IMR-90 (cell line): ENCODE measurements around the gene KRT3. TPM values are rescaled to one million over a fixed set of nuclear protein-coding genes. Genes with fewer than 3 reads are reported as not detected.

Source experiments
- ATAC-seq: fragments of 200-7000 bp; cut with Tn5 transposase; 2 replicates; pipeline ENCODE4 v1.9.1; 2020; ENCODE audit warnings: low read depth, mild to moderate bottlenecking, moderate library complexity
- BruUV-seq: library from RNA; stranded (reverse); fragments of 400-500 nt; replicated peaks from 2 replicates; lab custom pipeline; 2021; lab: Mats Ljungman, UMichigan
- CTCF ChIA-PET: fragments of 300-600 bp; formaldehyde crosslinking; extraction: SDS; loops from one replicate; lab custom pipeline; 2021; ENCODE audit warnings: antibody characterized with exemption; lab: Yijun Ruan, JAX
- POLR2A ChIA-PET: fragments of 300-600 bp; sonication (Branson Sonifier 250); formaldehyde crosslinking; loops from one replicate; lab custom pipeline; 2022; ENCODE audit warnings: antibody characterized with exemption; ENCODE audit not compliant: unreplicated experiment; lab: Charles Lee
- DNase-seq: peaks from one replicate; pipeline ENCODE4 v3.0.0; 2013
- H2AFZ ChIP-seq: replicated peaks from 2 replicates; pipeline ENCODE3; 2013; ENCODE audit warnings: low read length, mild to moderate bottlenecking; ENCODE audit not compliant: poor library complexity
- H2AK5ac ChIP-seq: 2 replicates; pipeline ENCODE4 v1.6.1; 2013; ENCODE audit warnings: low read depth, low read length, inconsistent platforms
- H2AK9ac ChIP-seq: replicated peaks from 2 replicates; pipeline ENCODE3; 2013; ENCODE audit warnings: mild to moderate bottlenecking, low read depth, low read length, moderate library complexity; ENCODE audit not compliant: poor library complexity
- H2BK120ac ChIP-seq: 2 replicates; pipeline ENCODE4 v1.6.1; 2013; ENCODE audit warnings: low read depth, low read length, inconsistent platforms
- H2BK15ac ChIP-seq: 3 replicates; pipeline ENCODE4 v1.6.1; 2013; ENCODE audit warnings: low read depth, low read length, inconsistent platforms
- H2BK20ac ChIP-seq: 2 replicates; pipeline ENCODE4 v1.6.1; 2013; ENCODE audit warnings: low read depth, mild to moderate bottlenecking, inconsistent platforms, low read length, moderate library complexity
- H2BK5ac ChIP-seq: 2 replicates; pipeline ENCODE4 v1.6.1; 2013; ENCODE audit warnings: mild to moderate bottlenecking, low read depth, low read length, inconsistent platforms; ENCODE audit not compliant: poor library complexity, severe bottlenecking
- H3K14ac ChIP-seq: replicated peaks from 2 replicates; pipeline ENCODE4 v1.6.1; 2013; ENCODE audit warnings: low read depth, low read length, inconsistent platforms
- H3K18ac ChIP-seq: 2 replicates; pipeline ENCODE4 v1.6.1; 2013; ENCODE audit warnings: low read depth, low read length, control low read depth
- H3K23ac ChIP-seq: 2 replicates; pipeline ENCODE4 v1.6.1; 2013; ENCODE audit warnings: low read depth, low read length, inconsistent platforms
- H3K27ac ChIP-seq: 2 replicates; pipeline ENCODE4 v1.5.1; 2013; ENCODE audit warnings: mild to moderate bottlenecking, control low read depth, low read length; ENCODE audit not compliant: insufficient read depth
- H3K27me3 ChIP-seq: 2 replicates; pipeline ENCODE4 v1.6.1; 2013; ENCODE audit warnings: low read length; ENCODE audit not compliant: control insufficient read depth, insufficient read depth
- H3K36me3 ChIP-seq: 2 replicates; pipeline ENCODE4 v1.6.1; 2013; ENCODE audit warnings: low read length, mixed read lengths; ENCODE audit not compliant: control insufficient read depth, insufficient read depth
- H3K4ac ChIP-seq: 2 replicates; pipeline ENCODE4 v1.6.1; 2013; ENCODE audit warnings: low read depth, low read length, inconsistent platforms
- H3K4me1 ChIP-seq: 2 replicates; pipeline ENCODE4 v1.6.1; 2013; ENCODE audit warnings: low read length, mixed read lengths; ENCODE audit not compliant: control insufficient read depth, insufficient read depth
- H3K4me2 ChIP-seq: 2 replicates; pipeline ENCODE4 v1.6.1; 2013; ENCODE audit warnings: low read depth, mild to moderate bottlenecking, control low read depth, low read length, moderate library complexity
- H3K4me3 ChIP-seq: 2 replicates; pipeline ENCODE4 v1.5.1; 2013; ENCODE audit warnings: low read depth, mild to moderate bottlenecking, control low read depth, low read length, moderate library complexity; ENCODE audit not compliant: insufficient read depth
- H3K56ac ChIP-seq: 2 replicates; pipeline ENCODE4 v1.6.1; 2013; ENCODE audit warnings: low read length, inconsistent platforms; ENCODE audit not compliant: insufficient read depth; ENCODE audit errors: extremely low read depth
- H3K79me1 ChIP-seq, 2 experiments: 2 replicates each; pipeline ENCODE4 v1.6.1; 2013; ENCODE audit warnings: low read length in 2 of 2, inconsistent platforms in 1 of 2, low read depth in 1 of 2
- H3K9ac ChIP-seq: 2 replicates; pipeline ENCODE4 v1.6.1; 2013; ENCODE audit warnings: low read depth, low read length, control low read depth
- H3K9me1 ChIP-seq: 2 replicates; pipeline ENCODE4 v1.6.1; 2013; ENCODE audit warnings: low read length, inconsistent platforms; ENCODE audit not compliant: insufficient read depth
- H3K9me3 ChIP-seq: 2 replicates; pipeline ENCODE4 v1.6.1; 2013; ENCODE audit warnings: low read length; ENCODE audit not compliant: control insufficient read depth, insufficient read depth
- H4K20me1 ChIP-seq: 2 replicates; pipeline ENCODE4 v1.6.1; 2013; ENCODE audit warnings: low read length, inconsistent platforms; ENCODE audit not compliant: insufficient read depth
- H4K5ac ChIP-seq: 2 replicates; pipeline ENCODE4 v1.6.1; 2013; ENCODE audit warnings: mild to moderate bottlenecking, low read depth, low read length, control low read depth
- H4K8ac ChIP-seq, 2 experiments: 2 replicates each; pipeline ENCODE4 v1.6.1; 2013; ENCODE audit warnings: low read depth in 2 of 2, low read length in 2 of 2, control low read depth in 1 of 2, inconsistent platforms in 1 of 2
- H4K91ac ChIP-seq: 2 replicates; pipeline ENCODE4 v1.6.1; 2013; ENCODE audit warnings: low read depth, low read length, inconsistent platforms; ENCODE audit not compliant: insufficient read depth
- BHLHE40 ChIP-seq: fragments of 150-350 bp; IDR thresholded peaks from 2 replicates; pipeline ENCODE4 v1.6.1; 2016; ENCODE audit warnings: mild to moderate bottlenecking, low read depth, low read length
- CEBPB ChIP-seq: IDR thresholded peaks from 2 replicates; pipeline ENCODE4 v1.6.1; 2012; ENCODE audit warnings: low read depth, low read length, improper control_type of control experiment
- CHD1 ChIP-seq: IDR thresholded peaks from 2 replicates; pipeline ENCODE4 v1.6.1; 2012; ENCODE audit warnings: low read depth, low read length, improper control_type of control experiment
- FOS ChIP-seq: fragments of 150-350 bp; IDR thresholded peaks from 2 replicates; pipeline ENCODE4 v1.6.1; 2016; ENCODE audit warnings: low read depth, low read length
- MAZ ChIP-seq: IDR thresholded peaks from 2 replicates; pipeline ENCODE4 v1.6.1; 2012; ENCODE audit warnings: low read depth, mild to moderate bottlenecking, low read length, improper control_type of control experiment, moderate library complexity, borderline replicate concordance
- MXI1 ChIP-seq: IDR thresholded peaks from 2 replicates; pipeline ENCODE4 v1.6.1; 2012; ENCODE audit warnings: low read depth, mild to moderate bottlenecking, low read length, moderate library complexity, borderline replicate concordance
- NFE2L2 ChIP-seq: fragments of 150-350 bp; IDR thresholded peaks from 2 replicates; pipeline ENCODE4 v1.6.1; 2016; ENCODE audit warnings: low read depth, mild to moderate bottlenecking, low read length
- POLR2A ChIP-seq: IDR thresholded peaks from 2 replicates; pipeline ENCODE4 v1.6.1; 2012; ENCODE audit warnings: mild to moderate bottlenecking, low read depth, low read length
- RAD21 ChIP-seq: IDR thresholded peaks from 2 replicates; pipeline ENCODE4 v1.6.1; 2012; ENCODE audit warnings: low read length, improper control_type of control experiment
- RCOR1 ChIP-seq: IDR thresholded peaks from 2 replicates; pipeline ENCODE4 v1.6.1; 2012; ENCODE audit warnings: mild to moderate bottlenecking, low read length, improper control_type of control experiment; ENCODE audit not compliant: insufficient replicate concordance
- RFX5 ChIP-seq: IDR thresholded peaks from 2 replicates; pipeline ENCODE4 v1.8.0; 2012; ENCODE audit warnings: low read depth, mild to moderate bottlenecking, low read length, moderate library complexity
- SMC3 ChIP-seq: fragments of 150-350 bp; IDR thresholded peaks from 2 replicates; pipeline ENCODE4 v1.6.1; 2016; ENCODE audit warnings: low read depth, mild to moderate bottlenecking, antibody characterized with exemption, low read length, moderate library complexity
- WGBS, 2 experiments: methylation state at CpG; one replicate each; pipeline versions ENCODE4 v1.1.5 to v1.1.7; 2013; ENCODE audit warnings: missing lambda C conversion rate in 2 of 2; ENCODE audit not compliant: insufficient read length in 1 of 2; ENCODE audit errors: extremely low coverage in 2 of 2; 5-methylcytosine and 5-hydroxymethylcytosine counted together
- dilution Hi-C: fragments of 300-500 bp; cut with HindIII; formaldehyde crosslinking; loops from one replicate; pipeline ENCODE4 v1.14.3; 2018; ENCODE audit warnings: low sequenced_read_pairs; ENCODE audit not compliant: unreplicated experiment
- in situ Hi-C: fragments of 300-500 bp; cut with MboI; formaldehyde crosslinking; loops from 3 replicates; pipeline ENCODE4 v1.14.3; 2019; ENCODE audit warnings: low sequenced_read_pairs, inconsistent platforms, mixed read lengths
- intact Hi-C: fragments of 100-400 bp; cut with micrococcal nuclease; formaldehyde crosslinking; loops from 2 replicates; pipeline ENCODE4 v1.10.0; 2022
- polyA plus RNA-seq, 3 experiments: library from polyadenylated mRNA; depleted of rRNA; stranded (reverse); fragments of >200 nt; gene quantifications; 2 replicates each; pipeline ENCODE4 v1.2.3, GENCODE V29; 2012; ENCODE audit warnings: low replicate concordance in 1 of 3
- total RNA-seq: library from RNA; depleted of rRNA; stranded (reverse); fragments of >200 nt; gene quantifications from 2 replicates; pipeline ENCODE4 v1.2.3, GENCODE V29; 2012
- TF ChIP-seq, protein P1 (sequence below): fragments of 150-350 bp; IDR thresholded peaks from 2 replicates; pipeline ENCODE4 v1.6.1; 2017; ENCODE audit warnings: mild to moderate bottlenecking, antibody characterized with exemption, low read length, low read depth
- TF ChIP-seq, protein P2 (sequence below): fragments of 150-350 bp; IDR thresholded peaks from 2 replicates; pipeline ENCODE4 v1.6.1; 2016; ENCODE audit warnings: low read depth, mild to moderate bottlenecking, low read length, moderate library complexity, borderline replicate concordance
- TF ChIP-seq, protein P3 (sequence below): conservative IDR thresholded peaks from 2 replicates; pipeline ENCODE4 v1.5.1; 2012; ENCODE audit warnings: mild to moderate bottlenecking, low read depth, low read length, improper control_type of control experiment

Gene KRT3
- total and polyA plus RNA-seq, 2 of the 4 experiments (the other 2 are of a cell fraction): not detected

DNA sequence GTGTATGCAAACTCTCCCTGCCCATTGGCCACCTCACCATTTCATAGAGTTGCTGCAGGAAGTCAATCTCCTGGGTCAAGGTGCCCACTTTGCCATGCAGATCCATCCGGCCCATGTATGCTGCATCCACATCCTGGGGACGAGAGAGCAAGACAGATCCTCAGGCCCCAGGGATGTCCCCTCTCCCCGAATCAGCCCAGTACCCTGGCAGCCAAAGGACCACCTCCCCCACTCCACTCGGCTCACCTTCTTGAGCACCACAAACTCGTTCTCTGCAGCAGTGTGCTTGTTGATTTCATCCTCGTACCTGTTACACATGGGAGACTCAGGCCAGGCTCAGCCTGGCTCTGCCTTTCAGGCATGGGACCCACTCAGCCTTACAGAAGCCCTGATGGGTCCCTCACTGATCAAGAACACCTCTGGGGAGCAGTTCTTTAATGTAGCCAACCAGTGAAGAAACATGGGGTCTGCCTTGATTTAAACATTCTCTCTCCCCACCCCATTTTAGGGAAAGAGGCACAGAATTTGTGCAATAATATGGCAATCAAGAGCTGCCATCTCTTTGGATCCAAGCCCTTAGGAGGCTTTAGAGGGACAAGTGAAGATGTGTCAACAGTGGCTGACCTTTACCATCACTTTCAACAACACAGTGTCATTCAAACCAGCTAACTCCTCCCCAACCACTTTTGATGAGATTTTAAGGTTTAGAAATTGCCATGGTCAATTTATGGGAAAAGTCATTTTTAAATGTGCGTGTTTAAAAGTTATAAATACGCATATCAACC is 34.3 kb upstream of the KRT3 start:
- Histone ChIP-seq H3K4me3 (no peak overlapping the region), H2BK15ac (no peak overlapping the region), H4K8ac (no peak overlapping the region), H3K4ac (no peak overlapping the region), H3K36me3 (no peaks in the 10 kb centered on the region), H3K9me1 (no peaks in the 10 kb centered on the region; the same call in 1 of the 2 replicates), H3K27ac (no peak overlapping the region), H2AK5ac (no peak overlapping the region), H3K56ac (no peak overlapping the region), H2BK5ac (no peak overlapping the region), H2AFZ (no peak overlapping the region), H3K4me1 (0 out of 2 replicates have a peak, but pooled peaks cover 2% of the 10 kb centered on the region), H4K20me1 (no peaks in the 10 kb centered on the region), H4K91ac (no peak overlapping the region), H3K14ac (no peak overlapping the region), H3K4me2 (no peak overlapping the region), H3K9me3 (no peaks in the 10 kb centered on the region), H3K27me3 (peaks cover 4% of the 10 kb centered on the region), H3K79me1 (no peaks in the 10 kb centered on the region), H2AK9ac (no peak overlapping the region), H3K9ac (no peak overlapping the region), H3K18ac (no peak overlapping the region), H2BK120ac (no peak overlapping the region), H4K5ac (no peak overlapping the region), H2BK20ac (no peak overlapping the region), H3K23ac (no peak overlapping the region)
- BruUV-seq: no TSS peak
- DNase-seq: no peak
- POLR2A ChIA-PET: no interaction called here
- 73% methylated on average over 2 of the region's 8 CpGs; no CpG with 5 or more reads in 1 of the 2 experiments for WGBS, 2 experiments
- intact Hi-C loops: no loop called here
- no peak for ATAC-seq
- in situ Hi-C loops: no loop called here
- CTCF ChIA-PET: interaction anchor here (0.6 kb wide), 1 partner anchor 13 kb away, joined by 3 read pairs; no protein-coding TSS in a partner anchor
- dilution Hi-C loops: no loop called here
- TF ChIP-seq SMC3 (no peak), CEBPB (no peak), CHD1 (no peak), FOS (no peak), MAZ (no peak), RCOR1 (no peak), POLR2A (no peak), BHLHE40 (no peak), RFX5 (no peak), NFE2L2 (no peak), RAD21 (no peak), MXI1 (no peak)
- TF ChIP-seq, protein P1, sequence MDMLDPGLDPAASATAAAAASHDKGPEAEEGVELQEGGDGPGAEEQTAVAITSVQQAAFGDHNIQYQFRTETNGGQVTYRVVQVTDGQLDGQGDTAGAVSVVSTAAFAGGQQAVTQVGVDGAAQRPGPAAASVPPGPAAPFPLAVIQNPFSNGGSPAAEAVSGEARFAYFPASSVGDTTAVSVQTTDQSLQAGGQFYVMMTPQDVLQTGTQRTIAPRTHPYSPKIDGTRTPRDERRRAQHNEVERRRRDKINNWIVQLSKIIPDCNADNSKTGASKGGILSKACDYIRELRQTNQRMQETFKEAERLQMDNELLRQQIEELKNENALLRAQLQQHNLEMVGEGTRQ: no peak
- TF ChIP-seq, protein P2, sequence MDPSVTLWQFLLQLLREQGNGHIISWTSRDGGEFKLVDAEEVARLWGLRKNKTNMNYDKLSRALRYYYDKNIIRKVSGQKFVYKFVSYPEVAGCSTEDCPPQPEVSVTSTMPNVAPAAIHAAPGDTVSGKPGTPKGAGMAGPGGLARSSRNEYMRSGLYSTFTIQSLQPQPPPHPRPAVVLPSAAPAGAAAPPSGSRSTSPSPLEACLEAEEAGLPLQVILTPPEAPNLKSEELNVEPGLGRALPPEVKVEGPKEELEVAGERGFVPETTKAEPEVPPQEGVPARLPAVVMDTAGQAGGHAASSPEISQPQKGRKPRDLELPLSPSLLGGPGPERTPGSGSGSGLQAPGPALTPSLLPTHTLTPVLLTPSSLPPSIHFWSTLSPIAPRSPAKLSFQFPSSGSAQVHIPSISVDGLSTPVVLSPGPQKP: no peak
- TF ChIP-seq, protein P3, sequence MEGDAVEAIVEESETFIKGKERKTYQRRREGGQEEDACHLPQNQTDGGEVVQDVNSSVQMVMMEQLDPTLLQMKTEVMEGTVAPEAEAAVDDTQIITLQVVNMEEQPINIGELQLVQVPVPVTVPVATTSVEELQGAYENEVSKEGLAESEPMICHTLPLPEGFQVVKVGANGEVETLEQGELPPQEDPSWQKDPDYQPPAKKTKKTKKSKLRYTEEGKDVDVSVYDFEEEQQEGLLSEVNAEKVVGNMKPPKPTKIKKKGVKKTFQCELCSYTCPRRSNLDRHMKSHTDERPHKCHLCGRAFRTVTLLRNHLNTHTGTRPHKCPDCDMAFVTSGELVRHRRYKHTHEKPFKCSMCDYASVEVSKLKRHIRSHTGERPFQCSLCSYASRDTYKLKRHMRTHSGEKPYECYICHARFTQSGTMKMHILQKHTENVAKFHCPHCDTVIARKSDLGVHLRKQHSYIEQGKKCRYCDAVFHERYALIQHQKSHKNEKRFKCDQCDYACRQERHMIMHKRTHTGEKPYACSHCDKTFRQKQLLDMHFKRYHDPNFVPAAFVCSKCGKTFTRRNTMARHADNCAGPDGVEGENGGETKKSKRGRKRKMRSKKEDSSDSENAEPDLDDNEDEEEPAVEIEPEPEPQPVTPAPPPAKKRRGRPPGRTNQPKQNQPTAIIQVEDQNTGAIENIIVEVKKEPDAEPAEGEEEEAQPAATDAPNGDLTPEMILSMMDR: no peak
